Esophagus muscularis mucosa (tissue), 4 donors: Measurements from ENCODE around the gene DESI2.
"Not testable (repeated sequence)": the region's sequence is repeated elsewhere in the genome, so short reads cannot be mapped to it uniquely, and the experiment has no call there.

Experiments
- EP300 ChIP-seq: sonication (generic); formaldehyde crosslinking; IDR thresholded peaks from one replicate; pipeline ENCODE4 v1.6.1; 2017; ENCODE audit warnings: antibody characterized with exemption
- POLR2A ChIP-seq: fragments of 450-650 bp; IDR thresholded peaks from one replicate; pipeline ENCODE4 v1.6.1; 2017; ENCODE audit warnings: antibody characterized with exemption, moderate library complexity, mild to moderate bottlenecking, low read depth
- POLR2AphosphoS5 ChIP-seq, 2 donors: sonication (generic); formaldehyde crosslinking; IDR thresholded peaks; one replicate each; pipeline ENCODE4 v1.6.1; 2017; ENCODE audit warnings: antibody characterized with exemption in 2 of 2
- TF ChIP-seq, protein P1 (sequence below), 3 experiments: fragments of 200-600 bp in 2 of 3; fragments of 450-650 bp in 1 of 3; sonication (generic) in 2 of 3; IDR thresholded peaks; one replicate each; pipeline ENCODE4 v1.5.1; 2017 to 2019; ENCODE audit warnings: antibody characterized with exemption in 3 of 3, mild to moderate bottlenecking in 2 of 3, moderate library complexity in 1 of 3

DNA sequence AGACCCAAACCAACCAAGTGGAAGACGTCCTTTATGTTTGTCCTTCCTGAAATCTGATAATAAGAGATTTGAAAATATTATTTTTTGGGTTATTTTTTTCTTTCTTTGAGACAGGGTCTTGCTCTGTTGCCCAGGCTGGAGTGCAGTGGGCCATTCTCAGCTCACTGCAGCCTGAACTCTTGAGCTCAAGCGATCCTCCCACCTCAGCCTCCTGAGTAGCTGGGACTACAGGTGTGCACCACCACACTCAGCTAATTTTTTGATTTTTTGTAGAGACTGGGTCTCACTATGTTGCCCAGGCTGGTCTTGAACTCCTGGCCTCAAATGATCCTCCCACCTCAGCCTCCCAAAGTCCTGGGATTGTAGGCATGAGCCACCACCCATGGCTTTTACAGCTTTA, 86.2 kb downstream of the DESI2 start:
- TF ChIP-seq, protein P1, sequence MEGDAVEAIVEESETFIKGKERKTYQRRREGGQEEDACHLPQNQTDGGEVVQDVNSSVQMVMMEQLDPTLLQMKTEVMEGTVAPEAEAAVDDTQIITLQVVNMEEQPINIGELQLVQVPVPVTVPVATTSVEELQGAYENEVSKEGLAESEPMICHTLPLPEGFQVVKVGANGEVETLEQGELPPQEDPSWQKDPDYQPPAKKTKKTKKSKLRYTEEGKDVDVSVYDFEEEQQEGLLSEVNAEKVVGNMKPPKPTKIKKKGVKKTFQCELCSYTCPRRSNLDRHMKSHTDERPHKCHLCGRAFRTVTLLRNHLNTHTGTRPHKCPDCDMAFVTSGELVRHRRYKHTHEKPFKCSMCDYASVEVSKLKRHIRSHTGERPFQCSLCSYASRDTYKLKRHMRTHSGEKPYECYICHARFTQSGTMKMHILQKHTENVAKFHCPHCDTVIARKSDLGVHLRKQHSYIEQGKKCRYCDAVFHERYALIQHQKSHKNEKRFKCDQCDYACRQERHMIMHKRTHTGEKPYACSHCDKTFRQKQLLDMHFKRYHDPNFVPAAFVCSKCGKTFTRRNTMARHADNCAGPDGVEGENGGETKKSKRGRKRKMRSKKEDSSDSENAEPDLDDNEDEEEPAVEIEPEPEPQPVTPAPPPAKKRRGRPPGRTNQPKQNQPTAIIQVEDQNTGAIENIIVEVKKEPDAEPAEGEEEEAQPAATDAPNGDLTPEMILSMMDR (IDR thresholded peaks at IDR 0.05) = not testable (repeated sequence)
- not testable (repeated sequence) for TF ChIP-seq POLR2A; EP300; POLR2AphosphoS5 (IDR thresholded peaks at IDR 0.05)
